Hematopoietic multipotent progenitor cell treated with erythropoietin and hydrocortisone succinate and interleukin-3 and kit ligand, for 8 days (in vitro differentiated cells): ENCODE data around the gene ZNF468.
A peak's percentile ranks its signal among the peaks of the same experiment; 100 is the strongest.
"Not testable (repeated sequence)": the region's sequence is repeated elsewhere in the genome, so short reads cannot be mapped to it uniquely, and the experiment has no call there.

Experiments used
- DNase-seq: peaks from one replicate; pipeline ENCODE4 v3.0.0-alpha.2; 2015

The ZNF468 gene

GRCh38 chr19:52857378-52858191 is at the start of gene ZNF468:
ZNF468 (minus strand) TSS chr19:52857619; CDS start chr19:52854272, 3,347 bp downstream.
- peak; percentile 71 for DNase-seq

GRCh38 chr19:52904052-52904780 is 46.8 kb upstream of the ZNF468 start:
- DNase-seq, result not testable (repeated sequence)

GRCh38 chr19:52901842-52902241 is 44.4 kb upstream of the ZNF468 start:
- DNase-seq, result no peak

- not testable (repeated sequence) for DNase-seq
Observed at GRCh38 chr19:52898596-52898995, 41.2 kb upstream of the ZNF468 start.

GRCh38 chr19:52898101-52898500 is 40.7 kb upstream of the ZNF468 start:
- DNase-seq, result no peak

GRCh38 chr19:52897138-52897935 is 39.9 kb upstream of the ZNF468 start, which contains the start of gene ZNF320:
ZNF320 (minus strand) TSS chr19:52897635; CDS start chr19:52890255, 7,380 bp downstream.
- peak; percentile 96 for DNase-seq

GRCh38 chr19:52896431-52897137 is 39.2 kb upstream of the ZNF468 start:
- DNase-seq, result peak; percentile 67

- DNase-seq, result no peak
Observed at GRCh38 chr19:52891336-52891735, 33.9 kb upstream of the ZNF468 start.

GRCh38 chr19:52889931-52890330 is 32.5 kb upstream of the ZNF468 start:
- no peak for DNase-seq

GRCh38 chr19:52889076-52889475 is 31.7 kb upstream of the ZNF468 start:
- no peak for DNase-seq

GRCh38 chr19:52880895-52881389 is 23.5 kb upstream of the ZNF468 start:
- DNase-seq, result no peak

- not testable (repeated sequence) for DNase-seq
Observed at GRCh38 chr19:52872996-52873395, 15.6 kb upstream of the ZNF468 start.

- no peak for DNase-seq
Observed at GRCh38 chr19:52871466-52871865, 14.0 kb upstream of the ZNF468 start.

- DNase-seq, result not testable (repeated sequence)
Observed at GRCh38 chr19:52868031-52868430, 10.6 kb upstream of the ZNF468 start.

GRCh38 chr19:52856540-52857377 is 660 bp downstream of the ZNF468 start:
- not testable (repeated sequence) for DNase-seq

- DNase-seq, result not testable (repeated sequence)
Observed at GRCh38 chr19:52847352-52847751, 10.1 kb downstream of the ZNF468 start.

GRCh38 chr19:52840825-52841465 is 16.5 kb downstream of the ZNF468 start:
- not testable (repeated sequence) for DNase-seq

GRCh38 chr19:52834289-52834688 is 23.1 kb downstream of the ZNF468 start:
- DNase-seq, result not testable (repeated sequence)

GRCh38 chr19:52833541-52833940 is 23.9 kb downstream of the ZNF468 start:
- not testable (repeated sequence) for DNase-seq

GRCh38 chr19:52829866-52830265 is 27.6 kb downstream of the ZNF468 start:
- not testable (repeated sequence) for DNase-seq

- DNase-seq, result no peak
Observed at GRCh38 chr19:52825765-52826164, 31.7 kb downstream of the ZNF468 start.
